IPS-20b (cell line): ENCODE measurements around the gene DST.
"Not testable (repeated sequence)": the region's sequence is repeated elsewhere in the genome, so short reads cannot be mapped to it uniquely, and the experiment has no call there.

Experiments used
- H3K27ac ChIP-seq: one replicate; pipeline ENCODE4 v1.5.1; 2013; ENCODE audit warnings: low read length
- H3K27me3 ChIP-seq: 2 replicates; pipeline ENCODE4 v1.6.1; 2013; ENCODE audit warnings: mild to moderate bottlenecking, low read length, inconsistent platforms; ENCODE audit not compliant: insufficient read depth
- H3K36me3 ChIP-seq: 2 replicates; pipeline ENCODE4 v1.6.1; 2013; ENCODE audit warnings: low read depth, mild to moderate bottlenecking, inconsistent platforms, low read length, moderate library complexity; ENCODE audit not compliant: insufficient read depth
- H3K4me1 ChIP-seq: 2 replicates; pipeline ENCODE4 v1.6.1; 2013; ENCODE audit warnings: mild to moderate bottlenecking, control low read depth, inconsistent platforms, low read length, moderate library complexity; ENCODE audit not compliant: insufficient read depth
- H3K4me3 ChIP-seq: 2 replicates; pipeline ENCODE4 v1.5.1; 2013; ENCODE audit warnings: mild to moderate bottlenecking, low read length, inconsistent platforms
- H3K9ac ChIP-seq: 2 replicates; pipeline ENCODE4 v1.6.1; 2013; ENCODE audit warnings: low read depth, mild to moderate bottlenecking, inconsistent platforms, low read length, moderate library complexity
- H3K9me3 ChIP-seq: 2 replicates; pipeline ENCODE4 v1.6.1; 2013; ENCODE audit warnings: mild to moderate bottlenecking, low read depth, low read length, inconsistent platforms; ENCODE audit not compliant: insufficient read depth

DST gene

GRCh38 chr6:56499095-56499494 is 143.6 kb downstream of the DST start:
- peaks cover 48% of the 10 kb centered on the region for H3K36me3 ChIP-seq

DNA sequence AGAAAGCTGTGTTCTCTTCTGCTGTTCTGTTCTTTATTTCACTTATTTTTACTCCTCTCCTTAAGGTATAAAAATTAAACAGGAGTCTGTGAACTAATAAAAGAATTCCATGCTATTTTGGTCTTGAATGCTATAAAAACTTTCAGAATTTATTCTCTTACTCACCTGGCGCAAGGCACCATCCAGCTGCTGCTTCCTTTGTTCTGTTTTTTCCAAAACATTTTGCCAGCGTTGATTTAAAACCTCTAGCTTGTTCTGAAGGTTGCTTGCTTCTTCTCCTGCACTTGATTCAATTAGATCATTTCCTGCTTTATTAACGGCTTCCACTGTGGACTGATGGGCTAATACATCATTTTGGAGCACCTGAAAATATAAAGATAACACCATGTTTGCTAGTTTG is 145.0 kb downstream of the DST start:
- no peak overlapping the region for H3K27ac ChIP-seq
- no peaks in the 10 kb centered on the region for H3K27me3 ChIP-seq
- H3K9me3 ChIP-seq, result no peaks in the 10 kb centered on the region
- H3K4me1 ChIP-seq, result no peaks in the 10 kb centered on the region
- H3K36me3 ChIP-seq, result peaks cover 49% of the 10 kb centered on the region
- H3K4me3 ChIP-seq, result no peak overlapping the region
- H3K9ac ChIP-seq, result no peak overlapping the region

More at GRCh38 chr6:56499095-56499494, 143.6 kb downstream of the DST start:
- no peaks in the 10 kb centered on the region for H3K4me1 ChIP-seq
- H3K4me3 ChIP-seq, result no peak overlapping the region
- H3K9ac ChIP-seq, result no peak overlapping the region
- H3K9me3 ChIP-seq, result no peaks in the 10 kb centered on the region
- no peaks in the 10 kb centered on the region for H3K27me3 ChIP-seq
- H3K27ac ChIP-seq, result no peak overlapping the region

DNA sequence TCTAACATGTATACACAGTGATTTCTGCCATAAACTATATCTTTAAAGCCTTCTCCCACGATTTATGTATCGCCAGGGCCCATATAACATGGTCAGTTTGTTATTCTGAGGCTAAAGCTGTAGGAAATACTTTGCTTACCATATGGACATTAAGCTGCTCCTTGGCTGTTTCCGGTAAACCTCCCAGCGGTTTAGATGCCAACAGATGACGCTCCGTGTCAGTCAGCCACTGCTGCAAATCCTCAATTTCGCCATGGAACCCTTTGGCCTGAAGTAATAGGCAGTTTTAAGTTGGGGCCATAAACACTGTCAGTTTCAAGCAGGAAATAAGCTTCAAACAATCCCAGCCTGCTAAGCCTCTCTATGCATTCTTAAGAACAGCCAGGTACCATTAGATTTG is 145.4 kb downstream of the DST start:
- H3K9ac ChIP-seq, result no peak overlapping the region
- no peaks in the 10 kb centered on the region for H3K4me1 ChIP-seq
- no peak overlapping the region for H3K27ac ChIP-seq
- H3K9me3 ChIP-seq, result no peaks in the 10 kb centered on the region
- H3K27me3 ChIP-seq, result no peaks in the 10 kb centered on the region
- peaks cover 53% of the 10 kb centered on the region for H3K36me3 ChIP-seq
- H3K4me3 ChIP-seq, result no peak overlapping the region

DNA sequence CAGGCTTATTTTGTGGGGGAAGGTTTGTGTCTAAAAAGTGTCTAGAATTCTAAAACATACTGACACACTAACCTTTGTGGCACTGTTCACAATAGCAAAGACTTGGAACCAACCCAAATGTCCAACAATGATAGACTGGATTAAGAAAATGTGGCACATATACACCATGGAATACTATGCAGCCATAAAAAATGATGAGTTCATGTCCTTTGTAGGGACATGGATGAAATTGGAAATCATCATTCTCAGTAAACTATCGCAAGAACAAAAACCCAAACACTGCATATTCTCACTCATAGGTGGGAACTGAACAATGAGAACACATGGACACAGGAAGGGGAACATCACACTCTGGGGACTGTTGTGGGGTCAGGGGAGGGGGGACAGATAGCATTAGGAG is 146.0 kb downstream of the DST start:
- H3K4me1 ChIP-seq, H3K27ac ChIP-seq, H3K9me3 ChIP-seq, H3K9ac ChIP-seq, H3K27me3 ChIP-seq, H3K4me3 ChIP-seq: not testable (repeated sequence)
- peaks cover 59% of the 10 kb centered on the region for H3K36me3 ChIP-seq

- no peak overlapping the region for H3K4me3 ChIP-seq
- no peak overlapping the region for H3K9ac ChIP-seq
- no peaks in the 10 kb centered on the region for H3K27me3 ChIP-seq
- H3K27ac ChIP-seq, result no peak overlapping the region
- H3K9me3 ChIP-seq, result no peaks in the 10 kb centered on the region
- H3K36me3 ChIP-seq, result peaks cover 61% of the 10 kb centered on the region
- no peaks in the 10 kb centered on the region for H3K4me1 ChIP-seq
These were observed 147.0 kb downstream of the DST start for GRCh38 chr6:56495654-56496053.

DNA sequence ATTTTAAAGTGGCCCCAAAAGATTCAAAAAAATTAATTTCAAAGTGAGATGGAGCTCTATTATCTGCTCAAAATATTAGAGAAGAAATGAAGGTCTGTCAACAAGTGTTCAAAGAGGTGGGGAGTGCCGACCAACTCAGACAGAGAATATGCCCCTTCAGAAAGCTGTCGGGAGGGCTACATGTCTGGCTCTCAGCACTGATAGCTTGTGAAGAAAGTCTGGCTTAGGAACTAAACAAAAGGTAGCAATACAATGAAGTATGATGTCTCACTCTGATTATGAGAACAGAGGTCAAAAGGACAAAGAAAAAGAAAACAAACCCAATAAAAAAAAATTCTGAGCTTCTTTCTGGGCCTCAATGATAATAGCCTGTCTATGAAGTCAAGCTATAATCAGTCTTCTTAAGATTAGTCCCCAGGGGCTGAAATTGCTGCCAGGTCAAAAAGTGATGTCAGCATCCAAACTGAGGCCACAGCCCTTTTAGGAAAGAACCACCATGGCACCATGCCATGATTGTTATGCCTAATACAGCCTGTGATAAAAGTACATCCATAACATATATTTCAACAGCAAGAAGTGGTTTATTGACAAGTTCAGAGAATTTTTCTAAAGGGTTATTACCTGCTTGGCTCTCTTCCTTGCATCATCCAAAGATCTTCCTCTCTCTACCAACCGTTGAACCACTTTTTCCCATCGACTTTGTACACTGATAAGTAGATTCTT is 150.9 kb downstream of the DST start:
- Histone ChIP-seq H3K36me3 (peaks cover 50% of the 10 kb centered on the region), H3K9ac (no peak overlapping the region), H3K4me1 (no peaks in the 10 kb centered on the region), H3K27ac (no peak overlapping the region), H3K4me3 (no peak overlapping the region), H3K9me3 (no peaks in the 10 kb centered on the region), H3K27me3 (no peaks in the 10 kb centered on the region)

- Histone ChIP-seq H3K4me3 (no peak overlapping the region), H3K27me3 (no peaks in the 10 kb centered on the region), H3K36me3 (peaks cover 48% of the 10 kb centered on the region), H3K4me1 (no peaks in the 10 kb centered on the region), H3K27ac (no peak overlapping the region), H3K9ac (no peak overlapping the region), H3K9me3 (no peaks in the 10 kb centered on the region)
These were observed 151.7 kb downstream of the DST start for GRCh38 chr6:56490993-56491392.

DNA sequence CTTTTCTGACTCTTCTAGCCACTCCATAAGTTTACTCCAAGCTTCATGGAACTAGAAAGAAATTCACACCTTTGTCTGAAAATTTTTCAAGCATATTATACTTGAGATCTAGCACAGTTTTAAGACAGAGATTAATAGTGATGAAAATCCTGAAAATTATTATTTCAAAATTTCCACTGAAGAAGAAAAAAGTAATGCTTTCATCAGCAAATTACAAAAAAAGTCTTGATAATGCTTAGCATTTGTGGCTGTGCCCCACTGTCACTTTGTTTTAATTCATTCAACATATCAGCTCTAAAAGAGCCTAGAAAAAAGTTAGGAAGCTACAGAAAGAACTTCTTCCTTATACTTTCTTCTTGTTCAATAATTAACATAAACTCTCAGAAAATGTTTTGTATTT is 153.1 kb downstream of the DST start:
- Histone ChIP-seq H3K27me3 (no peaks in the 10 kb centered on the region), H3K4me3 (no peak overlapping the region), H3K27ac (no peak overlapping the region), H3K36me3 (peaks cover 54% of the 10 kb centered on the region), H3K9ac (no peak overlapping the region), H3K9me3 (no peaks in the 10 kb centered on the region), H3K4me1 (no peaks in the 10 kb centered on the region)

DNA sequence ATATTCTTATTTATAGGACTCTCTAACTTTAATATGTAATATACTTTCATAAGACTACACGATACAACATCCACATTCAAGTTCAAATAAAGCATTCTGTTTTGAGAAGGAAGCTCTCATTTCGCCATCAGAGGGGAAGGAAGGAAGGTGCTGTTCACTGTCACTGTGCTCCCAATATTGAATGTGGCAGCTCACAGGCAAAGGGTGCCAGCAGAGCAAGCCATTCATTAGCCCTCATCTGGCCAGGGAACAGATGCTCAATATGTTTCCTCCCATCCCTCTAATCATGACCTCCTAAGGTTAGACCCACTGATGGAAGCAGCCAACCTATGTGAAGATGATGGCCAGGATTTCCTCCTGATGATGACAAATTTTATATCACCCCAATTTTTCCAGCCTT is 154.4 kb downstream of the DST start:
- Histone ChIP-seq H3K27ac (no peak overlapping the region), H3K4me3 (no peak overlapping the region), H3K9ac (no peak overlapping the region), H3K27me3 (no peaks in the 10 kb centered on the region), H3K9me3 (no peaks in the 10 kb centered on the region), H3K36me3 (peaks cover 63% of the 10 kb centered on the region), H3K4me1 (no peaks in the 10 kb centered on the region)

- H3K36me3 ChIP-seq, result peaks cover 64% of the 10 kb centered on the region
These were observed 156.0 kb downstream of the DST start for GRCh38 chr6:56486681-56487080.

DNA sequence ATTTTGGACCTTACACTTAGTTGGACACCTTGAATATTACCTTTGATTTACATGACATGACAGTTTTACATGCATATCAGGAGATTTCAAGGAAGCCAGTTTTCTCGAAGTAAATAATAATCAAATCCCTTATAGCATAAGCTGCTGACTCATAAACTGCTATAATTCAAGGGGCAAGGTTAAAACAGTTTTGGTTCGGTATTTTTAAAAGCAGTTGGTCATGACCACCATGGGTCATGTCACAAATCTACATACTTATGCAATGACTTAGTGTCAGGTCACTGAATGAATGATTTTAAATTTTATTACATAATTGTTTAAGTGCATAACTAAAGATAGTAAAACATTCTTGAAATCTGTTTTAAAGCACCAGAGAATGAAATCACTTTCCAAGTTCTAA is 158.0 kb downstream of the DST start:
- H3K27me3 ChIP-seq, result no peaks in the 10 kb centered on the region
- H3K4me3 ChIP-seq, result no peak overlapping the region
- peaks cover 74% of the 10 kb centered on the region for H3K36me3 ChIP-seq
- H3K9ac ChIP-seq, result no peak overlapping the region
- H3K4me1 ChIP-seq, result no peaks in the 10 kb centered on the region
- no peak overlapping the region for H3K27ac ChIP-seq
- 0 out of 2 replicates have a peak, but pooled peaks cover under 1% of the 10 kb centered on the region for H3K9me3 ChIP-seq

More at GRCh38 chr6:56486681-56487080, 156.0 kb downstream of the DST start:
- no peaks in the 10 kb centered on the region for H3K4me1 ChIP-seq
- H3K27ac ChIP-seq, result no peak overlapping the region
- H3K27me3 ChIP-seq, result no peaks in the 10 kb centered on the region
- no peaks in the 10 kb centered on the region for H3K9me3 ChIP-seq
- H3K4me3 ChIP-seq, result no peak overlapping the region
- H3K9ac ChIP-seq, result no peak overlapping the region

- no peak overlapping the region for H3K9ac ChIP-seq
- H3K36me3 ChIP-seq, result peaks cover 70% of the 10 kb centered on the region
- no peaks in the 10 kb centered on the region for H3K4me1 ChIP-seq
- H3K27me3 ChIP-seq, result no peaks in the 10 kb centered on the region
- no peak overlapping the region for H3K27ac ChIP-seq
- no peak overlapping the region for H3K4me3 ChIP-seq
- 0 out of 2 replicates have a peak, but pooled peaks cover 3% of the 10 kb centered on the region for H3K9me3 ChIP-seq
These were observed 158.8 kb downstream of the DST start for GRCh38 chr6:56483929-56484328.
